WERI-Rb-1 (cell line): ENCODE measurements around the gene CAPN1.
A peak's percentile ranks its signal among the peaks of the same experiment; 100 is the strongest.

Experiments
- DNase-seq: peaks from one replicate; pipeline ENCODE4 v3.0.0-alpha.2; 2020
- H3K27ac ChIP-seq: fragments of 250-450 bp; sonication (Bioruptor Pico); 2 replicates; pipeline ENCODE4 v1.5.1; 2020; ENCODE audit warnings: mild to moderate bottlenecking, moderate library complexity
- H3K27me3 ChIP-seq: fragments of 250-450 bp; sonication (Bioruptor Pico); 2 replicates; pipeline ENCODE4 v1.5.1; 2021; ENCODE audit warnings: mild to moderate bottlenecking, low read depth, moderate library complexity; ENCODE audit not compliant: insufficient read depth, severe bottlenecking
- H3K36me3 ChIP-seq: fragments of 250-450 bp; sonication (Bioruptor Pico); 2 replicates; pipeline ENCODE4 v1.5.1; 2020; ENCODE audit warnings: mild to moderate bottlenecking, moderate library complexity
- H3K4me3 ChIP-seq: 2 replicates; pipeline ENCODE4 v1.5.1; 2011; ENCODE audit warnings: low read depth, mild to moderate bottlenecking, control low read depth, low read length
- H3K9me3 ChIP-seq: fragments of 250-450 bp; sonication (Bioruptor Pico); 2 replicates; pipeline ENCODE4 v1.5.1; 2021; ENCODE audit warnings: mild to moderate bottlenecking, moderate library complexity; ENCODE audit not compliant: severe bottlenecking
- CTCF ChIP-seq: IDR thresholded peaks from 2 replicates; pipeline ENCODE4 v1.5.1; 2011; ENCODE audit warnings: low read depth, mild to moderate bottlenecking, control low read depth, inconsistent platforms, low read length

The CAPN1 gene

DNA sequence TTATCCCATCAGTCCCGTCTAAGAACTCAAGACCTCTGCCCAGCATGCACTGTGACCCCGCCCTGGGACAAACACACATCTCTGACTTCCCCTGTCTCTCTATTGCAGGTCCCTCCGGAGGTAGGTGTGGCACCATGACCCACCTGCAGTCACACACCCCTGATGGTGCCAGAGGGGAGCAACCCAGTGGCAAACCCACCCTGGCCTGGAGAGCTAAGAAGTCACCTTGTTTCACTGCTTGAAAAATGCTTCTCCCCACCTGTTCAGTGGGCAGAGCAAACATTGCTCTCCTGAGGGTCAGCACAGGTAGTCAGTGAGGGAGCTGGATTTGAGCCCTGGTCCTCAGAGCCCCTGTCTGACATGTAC, 23.9 kb downstream of the CAPN1 start:
- DNase-seq: no peak
- no peak for TF ChIP-seq CTCF
- no peak overlapping the region for H3K27ac ChIP-seq
- H3K4me3 ChIP-seq: no peak overlapping the region
- H3K36me3 ChIP-seq: peaks cover 50% of the 10 kb centered on the region
- H3K9me3 ChIP-seq: no peaks in the 10 kb centered on the region
- no peaks in the 10 kb centered on the region for H3K27me3 ChIP-seq

DNA sequence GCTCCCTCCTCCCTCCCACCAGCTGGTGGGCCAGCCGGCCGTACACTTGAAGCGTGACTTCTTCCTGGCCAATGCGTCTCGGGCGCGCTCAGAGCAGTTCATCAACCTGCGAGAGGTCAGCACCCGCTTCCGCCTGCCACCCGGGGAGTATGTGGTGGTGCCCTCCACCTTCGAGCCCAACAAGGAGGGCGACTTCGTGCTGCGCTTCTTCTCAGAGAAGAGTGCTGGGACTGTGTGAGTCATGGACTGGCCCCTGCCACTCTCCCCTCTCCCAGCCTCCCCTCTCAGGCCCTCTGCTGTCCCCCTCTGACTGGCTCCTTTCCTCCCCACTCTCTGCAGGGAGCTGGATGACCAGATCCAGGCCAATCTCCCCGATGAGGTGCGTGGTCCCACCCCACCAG, 24.7 kb downstream of the CAPN1 start:
- no peak for TF ChIP-seq CTCF
- H3K9me3 ChIP-seq: no peaks in the 10 kb centered on the region
- peaks cover 52% of the 10 kb centered on the region for H3K36me3 ChIP-seq
- H3K27ac ChIP-seq: no peak overlapping the region
- no peak overlapping the region for H3K4me3 ChIP-seq
- no peak for DNase-seq
- no peaks in the 10 kb centered on the region for H3K27me3 ChIP-seq

DNA sequence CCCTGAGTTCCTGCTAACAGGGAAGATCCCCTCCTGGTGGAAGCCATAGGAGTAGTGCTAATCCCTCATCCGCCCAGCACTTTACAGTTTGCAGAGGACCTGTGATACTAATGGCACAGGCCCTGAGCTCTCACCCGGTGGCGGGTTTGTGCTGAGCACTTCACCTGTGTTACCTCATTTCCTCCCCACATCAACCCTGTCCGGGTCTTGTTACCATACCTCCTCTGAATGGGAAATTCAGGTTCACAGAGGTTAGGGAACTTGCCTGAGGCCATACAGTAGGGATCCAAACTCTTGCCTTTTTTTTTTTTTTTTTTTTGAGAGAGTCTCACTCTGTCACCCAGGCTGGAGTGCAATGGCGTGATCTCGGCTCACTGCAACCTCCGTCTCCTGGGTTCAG, 25.2 kb downstream of the CAPN1 start:
- H3K36me3 ChIP-seq: peaks cover 55% of the 10 kb centered on the region
- no peak overlapping the region for H3K27ac ChIP-seq
- H3K4me3 ChIP-seq: no peak overlapping the region

GRCh38 chr11:65207918-65208784, 26.4 kb downstream of the CAPN1 start:
- H3K27ac ChIP-seq: no peak overlapping the region
- DNase-seq: peak; percentile 44
- TF ChIP-seq CTCF: no peak
- H3K27me3 ChIP-seq: no peaks in the 10 kb centered on the region
- H3K4me3 ChIP-seq: no peak overlapping the region
- no peaks in the 10 kb centered on the region for H3K9me3 ChIP-seq
- H3K36me3 ChIP-seq: peaks cover 49% of the 10 kb centered on the region

More for the DNA sequence above, 25.2 kb downstream of the CAPN1 start:
- no peaks in the 10 kb centered on the region for H3K9me3 ChIP-seq
- no peak for TF ChIP-seq CTCF
- H3K27me3 ChIP-seq: no peaks in the 10 kb centered on the region
- DNase-seq: no peak

DNA sequence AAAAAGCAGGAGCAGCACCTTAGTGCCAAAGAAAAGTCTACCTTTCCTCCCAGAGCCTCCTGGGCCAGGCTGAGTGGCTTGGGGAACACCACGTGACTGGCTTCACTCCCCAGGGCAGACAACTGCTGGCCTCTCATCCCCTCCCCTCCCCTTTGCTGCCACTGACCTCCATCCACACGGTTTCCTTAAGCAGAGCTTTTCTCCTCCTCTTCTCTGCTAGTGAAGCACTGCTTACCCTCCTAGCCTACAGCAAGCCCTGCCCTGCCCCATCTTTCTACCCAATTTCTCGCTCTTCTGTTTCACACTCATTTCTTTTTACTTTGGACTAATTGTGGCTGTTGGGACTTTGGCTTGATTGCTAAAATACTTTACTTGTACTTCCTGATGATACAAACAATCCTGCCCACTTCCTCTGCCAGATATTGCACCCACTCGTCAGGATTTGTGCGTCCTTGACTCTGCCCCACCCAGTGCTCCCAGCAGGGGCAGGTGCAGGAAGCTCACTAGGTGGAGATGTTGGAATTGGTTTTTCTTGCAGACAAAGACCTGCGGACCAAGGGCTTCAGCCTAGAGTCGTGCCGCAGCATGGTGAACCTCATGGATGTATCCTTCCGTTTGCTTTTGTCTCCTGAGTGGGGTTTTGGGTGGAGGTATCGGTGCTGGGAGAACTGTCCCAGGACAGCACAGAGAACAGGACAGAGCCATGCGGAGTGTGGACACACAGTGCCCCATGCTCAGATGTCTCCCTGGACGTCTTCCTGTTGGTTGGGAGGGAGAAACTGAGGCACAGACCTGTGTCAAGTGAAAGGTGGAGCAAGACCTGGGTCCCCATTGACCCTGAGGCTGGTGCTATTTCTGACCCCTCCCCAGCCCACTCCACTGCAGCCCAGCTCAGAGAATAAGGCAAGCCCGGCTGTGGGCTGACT, 27.3 kb downstream of the CAPN1 start:
- peak; percentile 34 for DNase-seq
- no peak overlapping the region for H3K27ac ChIP-seq
- peaks cover 49% of the 10 kb centered on the region for H3K36me3 ChIP-seq

More for the DNA sequence above, 27.3 kb downstream of the CAPN1 start:
- H3K9me3 ChIP-seq: no peaks in the 10 kb centered on the region
- no peak for TF ChIP-seq CTCF
- H3K27me3 ChIP-seq: no peaks in the 10 kb centered on the region
- no peak overlapping the region for H3K4me3 ChIP-seq
